Omental fat pad (tissue), 4 donors: ENCODE measurements around the gene BLOC1S6. TPM values are rescaled to one million over a fixed set of nuclear protein-coding genes. Genes with fewer than 3 reads are reported as not detected.

Experiments used
- ATAC-seq: fragments of 150-250 bp; one replicate; pipeline ENCODE4 v1.9.1; 2016; ENCODE audit warnings: mild to moderate bottlenecking, moderate library complexity; ENCODE audit not compliant: low FRiP score
- DNase-seq: peaks from one replicate; pipeline ENCODE4 v3.0.0-alpha.2; 2019; ENCODE audit warnings: low spot score
- total RNA-seq, 4 donors: library from RNA; depleted of rRNA; stranded (reverse); fragments of >200 nt; gene quantifications; one replicate each; pipeline ENCODE4 v1.1.0, GENCODE V29; 2016
- TF ChIP-seq, protein P1 (sequence below), 3 donors: fragments of 450-650 bp; IDR thresholded peaks; one replicate each; pipeline ENCODE4 v1.5.1; 2016 to 2017; ENCODE audit warnings: antibody characterized with exemption in 3 of 3, mild to moderate bottlenecking in 3 of 3, moderate library complexity in 2 of 3

BLOC1S6 gene, protein sequence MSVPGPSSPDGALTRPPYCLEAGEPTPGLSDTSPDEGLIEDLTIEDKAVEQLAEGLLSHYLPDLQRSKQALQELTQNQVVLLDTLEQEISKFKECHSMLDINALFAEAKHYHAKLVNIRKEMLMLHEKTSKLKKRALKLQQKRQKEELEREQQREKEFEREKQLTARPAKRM
- 10 to 100 TPM; 68.1 to 95.9 (median 82.5) TPM for total RNA-seq

DNA sequence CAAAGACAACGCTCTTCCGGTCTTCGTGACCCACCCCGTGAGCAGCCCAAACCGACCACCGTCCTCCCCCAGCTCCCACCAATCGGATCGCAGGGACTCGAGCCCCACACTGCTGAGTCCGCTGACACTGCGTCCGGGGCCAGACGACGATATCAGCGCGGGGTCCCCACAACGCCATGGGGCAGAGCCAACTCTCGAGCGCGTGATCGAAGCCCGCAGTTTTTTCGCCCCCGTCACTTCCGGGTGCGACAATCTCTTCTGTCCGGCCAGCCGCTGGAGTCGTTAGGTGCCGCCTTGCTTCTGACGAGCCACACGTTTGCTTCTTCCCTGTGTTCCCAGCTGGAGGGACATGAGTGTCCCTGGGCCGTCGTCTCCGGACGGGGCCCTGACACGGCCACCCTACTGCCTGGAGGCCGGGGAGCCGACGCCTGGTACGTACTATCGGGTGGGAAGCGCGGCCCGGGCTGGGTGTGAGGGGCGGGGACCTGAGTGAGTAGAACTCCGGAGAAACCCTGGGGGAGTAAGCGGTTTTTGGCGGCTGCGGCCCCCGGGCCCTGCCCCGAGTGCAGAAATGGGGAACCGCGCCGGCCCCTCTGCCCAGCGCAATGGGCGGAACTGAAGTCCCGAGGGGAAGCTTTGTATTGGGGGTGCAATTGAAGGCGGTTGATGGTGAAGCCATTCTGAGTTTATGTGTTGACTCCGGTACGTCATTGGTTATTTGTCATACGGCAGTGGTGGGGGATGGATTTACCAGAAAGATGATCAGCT lies at the start of gene BLOC1S6:
Gene BLOC1S6, plus strand, starts transcription at position 285 of the 768 bp plus-strand sequence. Its CDS starts 65 bp downstream, at position 350.
- ATAC-seq, result peak; percentile 85
- peak; percentile 67 for DNase-seq
- TF ChIP-seq, protein P1, sequence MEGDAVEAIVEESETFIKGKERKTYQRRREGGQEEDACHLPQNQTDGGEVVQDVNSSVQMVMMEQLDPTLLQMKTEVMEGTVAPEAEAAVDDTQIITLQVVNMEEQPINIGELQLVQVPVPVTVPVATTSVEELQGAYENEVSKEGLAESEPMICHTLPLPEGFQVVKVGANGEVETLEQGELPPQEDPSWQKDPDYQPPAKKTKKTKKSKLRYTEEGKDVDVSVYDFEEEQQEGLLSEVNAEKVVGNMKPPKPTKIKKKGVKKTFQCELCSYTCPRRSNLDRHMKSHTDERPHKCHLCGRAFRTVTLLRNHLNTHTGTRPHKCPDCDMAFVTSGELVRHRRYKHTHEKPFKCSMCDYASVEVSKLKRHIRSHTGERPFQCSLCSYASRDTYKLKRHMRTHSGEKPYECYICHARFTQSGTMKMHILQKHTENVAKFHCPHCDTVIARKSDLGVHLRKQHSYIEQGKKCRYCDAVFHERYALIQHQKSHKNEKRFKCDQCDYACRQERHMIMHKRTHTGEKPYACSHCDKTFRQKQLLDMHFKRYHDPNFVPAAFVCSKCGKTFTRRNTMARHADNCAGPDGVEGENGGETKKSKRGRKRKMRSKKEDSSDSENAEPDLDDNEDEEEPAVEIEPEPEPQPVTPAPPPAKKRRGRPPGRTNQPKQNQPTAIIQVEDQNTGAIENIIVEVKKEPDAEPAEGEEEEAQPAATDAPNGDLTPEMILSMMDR (IDR thresholded peaks at IDR 0.05), result no peak

DNA sequence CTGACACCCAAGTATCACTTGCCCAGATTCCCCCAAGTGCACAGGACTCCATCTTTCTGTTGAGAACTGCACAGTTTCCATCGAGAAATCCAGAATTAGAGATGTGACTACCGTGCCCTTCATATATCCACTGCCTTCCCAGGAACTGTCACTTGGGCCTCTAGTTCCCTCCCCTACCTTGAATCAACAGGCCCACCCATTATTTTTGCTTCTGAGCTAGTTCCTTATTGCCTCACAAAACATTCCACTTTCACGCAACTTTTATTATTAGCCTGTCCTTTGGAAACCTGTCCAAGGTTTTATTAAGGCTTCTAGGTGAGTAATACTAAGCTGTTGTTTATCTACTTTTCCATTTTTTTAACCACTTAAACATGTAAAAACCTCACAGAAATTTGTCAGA lies 47.5 kb upstream of the BLOC1S6 start:
- no peak for DNase-seq
- TF ChIP-seq, protein P1 (IDR thresholded peaks at IDR 0.05), result no peak
- ATAC-seq, result no peak

DNA sequence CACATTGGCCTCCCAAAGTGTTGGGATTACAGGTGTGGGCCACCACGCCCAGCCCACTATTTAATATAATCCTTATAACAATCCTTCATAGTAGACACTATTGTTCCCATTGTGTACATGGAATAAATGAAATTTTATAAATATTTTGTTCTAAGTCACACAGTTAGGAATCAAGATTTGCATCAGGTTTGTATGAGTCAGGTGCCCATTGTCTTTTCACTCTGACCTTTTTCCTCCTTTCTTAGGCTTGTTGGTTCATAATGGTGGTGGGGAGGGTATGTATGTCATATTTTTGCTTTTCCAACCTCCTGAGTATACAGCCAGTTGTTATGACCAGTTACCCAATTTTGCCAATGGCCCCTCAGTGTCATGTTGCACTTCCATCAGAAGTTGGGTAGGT lies 46.6 kb upstream of the BLOC1S6 start:
- TF ChIP-seq, protein P1 (IDR thresholded peaks at IDR 0.05), result no peak
- DNase-seq, result no peak
- ATAC-seq, result no peak

DNA sequence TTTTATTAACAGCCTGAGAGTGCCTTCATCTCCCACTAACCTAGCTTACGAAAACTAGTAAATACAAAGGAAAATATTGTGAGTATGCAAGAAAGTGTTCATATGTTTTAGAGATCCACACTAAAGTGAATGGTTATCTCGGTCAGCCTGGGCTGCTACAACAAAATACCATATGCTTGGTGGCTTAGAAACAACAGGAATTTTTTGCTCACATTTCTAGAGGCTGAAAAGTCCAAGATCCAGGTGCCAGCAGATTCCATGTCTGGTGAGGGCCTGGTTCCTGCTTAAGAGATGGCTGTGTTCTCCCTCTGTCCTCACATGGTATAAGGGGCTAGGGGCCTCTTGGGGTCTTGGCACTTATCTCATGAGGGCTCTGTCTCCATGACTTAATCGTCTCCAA lies 44.1 kb upstream of the BLOC1S6 start:
- ATAC-seq (no peak), DNase-seq (no peak)
- TF ChIP-seq, protein P1 (IDR thresholded peaks at IDR 0.05), result no peak

GRCh38 chr15:45544266-45545023 lies 42.7 kb upstream of the BLOC1S6 start:
- DNase-seq (no peak), ATAC-seq (no peak)
- TF ChIP-seq, protein P1 (IDR thresholded peaks at IDR 0.05), result no peak

DNA sequence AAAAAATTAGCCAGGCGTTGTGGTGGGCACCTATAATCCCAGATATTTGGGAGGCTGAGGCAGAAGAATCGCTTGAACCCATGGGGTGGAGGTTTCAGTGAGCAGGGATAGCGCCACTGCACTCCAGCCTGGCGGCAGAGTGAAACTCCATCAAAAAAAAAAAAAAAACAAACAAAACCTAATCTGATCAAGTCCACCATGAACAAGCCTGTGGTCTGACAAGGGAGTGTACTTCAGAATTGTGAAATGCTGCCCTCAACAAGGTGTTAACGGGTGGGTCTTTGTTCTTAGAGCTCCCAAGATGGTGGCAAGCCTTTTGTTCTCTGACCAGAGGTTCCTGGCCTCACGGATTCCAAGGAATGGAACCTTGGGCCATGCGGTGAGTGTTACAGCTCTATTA lies 40.4 kb upstream of the BLOC1S6 start:
- TF ChIP-seq, protein P1 (IDR thresholded peaks at IDR 0.05), result no peak
- ATAC-seq (no peak), DNase-seq (no peak)
